NCI-H146 treated with DMSO at 0.1 percent for 48 hours (cell line): ENCODE measurements around the gene FOXD1.
"Not testable (repeated sequence)": the region's sequence is repeated elsewhere in the genome, so short reads cannot be mapped to it uniquely, and the experiment has no call there.

Experiments used
- DNase-seq: peaks from one replicate; lab custom pipeline; 2025; ENCODE audit not compliant: unreplicated experiment; lab: John Stamatoyannopoulos, UW

The FOXD1 gene

GRCh38 chr5:73417303-73418034 is 31.1 kb downstream of the FOXD1 start:
- no peak for DNase-seq

DNA sequence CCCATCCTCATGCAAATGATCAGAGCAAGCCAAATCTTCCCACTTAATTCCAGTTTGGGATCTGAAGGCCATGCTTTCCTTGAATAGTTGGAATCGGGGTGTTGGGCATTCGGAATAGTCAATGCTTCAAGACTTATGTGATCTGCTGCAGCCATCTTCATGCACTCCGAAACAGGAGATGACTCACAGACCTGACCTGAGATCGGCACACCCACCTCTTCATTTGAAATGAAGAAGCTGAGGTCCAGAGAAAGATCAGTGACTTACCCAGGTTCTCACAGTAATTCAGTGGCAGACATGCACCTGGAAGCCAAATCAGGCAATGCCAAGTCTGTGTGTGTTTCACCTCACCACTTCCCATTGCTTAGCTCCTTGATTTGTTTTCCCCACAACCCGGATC is 33.0 kb downstream of the FOXD1 start:
- no peak for DNase-seq

DNA sequence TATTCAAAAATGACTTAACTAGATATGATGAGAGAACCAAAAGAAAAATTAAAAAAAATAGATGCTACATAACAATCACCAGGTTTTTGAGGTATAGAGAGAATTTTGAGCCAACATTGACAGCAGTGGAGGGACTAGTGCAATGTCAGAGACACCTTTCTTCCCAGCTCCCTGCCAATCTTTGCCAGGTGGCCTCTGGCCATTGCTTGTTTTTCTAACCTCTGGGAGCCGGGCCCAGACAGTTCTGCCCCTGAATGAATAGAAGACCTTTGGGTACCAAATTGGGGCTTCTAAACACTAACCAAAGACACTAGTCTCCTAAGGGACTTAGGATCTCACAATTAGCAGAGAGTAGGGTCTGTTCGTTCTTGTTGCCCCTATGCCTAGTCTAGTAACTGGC is 33.4 kb downstream of the FOXD1 start:
- DNase-seq, result no peak

DNA sequence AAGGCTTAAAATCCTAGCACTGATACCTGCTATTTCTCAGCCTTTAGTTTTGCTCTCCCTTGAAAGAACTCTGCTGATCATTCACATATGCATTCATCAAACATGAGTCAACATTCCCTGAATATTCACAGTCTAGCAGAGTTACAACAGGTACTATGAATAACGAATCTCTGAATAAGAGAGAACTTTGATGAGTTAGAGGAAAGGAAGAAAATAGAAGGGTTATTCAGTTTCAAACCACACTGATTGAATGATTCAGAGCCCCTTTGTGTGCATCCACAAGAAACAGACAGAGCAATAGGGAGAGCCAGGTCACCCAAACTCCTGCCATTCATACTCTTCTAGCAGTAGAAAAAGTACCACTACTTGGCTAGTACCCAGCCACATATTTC is 36.0 kb downstream of the FOXD1 start:
- no peak for DNase-seq

DNA sequence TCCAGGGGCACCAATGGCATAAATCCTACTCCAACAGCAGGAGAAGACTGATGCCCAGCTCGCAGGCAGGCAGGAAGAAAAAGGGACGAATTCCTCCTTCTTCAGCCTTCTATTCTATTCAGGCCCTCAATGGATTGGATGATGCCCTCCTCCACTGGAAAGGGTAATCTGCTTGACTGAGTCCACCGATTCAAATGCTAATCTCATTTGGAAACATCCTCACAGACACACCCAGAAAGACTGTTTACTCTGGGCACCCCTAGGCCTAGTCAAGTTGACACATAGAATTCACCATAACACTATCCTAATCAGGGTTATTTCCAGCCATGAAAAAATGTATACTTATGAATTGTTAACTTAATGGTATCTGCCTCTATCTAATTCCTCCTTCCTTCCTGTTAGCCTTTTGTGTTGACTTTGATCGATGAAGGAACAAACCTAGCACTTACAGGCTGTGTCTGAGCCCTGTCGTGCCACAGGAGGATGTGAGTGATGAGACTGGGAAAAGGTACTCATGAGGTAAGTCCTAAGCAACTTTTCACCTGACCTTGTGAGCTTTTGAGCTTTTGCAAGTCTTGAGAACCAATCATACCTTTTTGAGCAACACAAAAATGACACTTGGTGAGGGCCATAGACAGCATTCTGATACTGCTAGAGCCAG is 36.5 kb downstream of the FOXD1 start:
- DNase-seq, result no peak

DNA sequence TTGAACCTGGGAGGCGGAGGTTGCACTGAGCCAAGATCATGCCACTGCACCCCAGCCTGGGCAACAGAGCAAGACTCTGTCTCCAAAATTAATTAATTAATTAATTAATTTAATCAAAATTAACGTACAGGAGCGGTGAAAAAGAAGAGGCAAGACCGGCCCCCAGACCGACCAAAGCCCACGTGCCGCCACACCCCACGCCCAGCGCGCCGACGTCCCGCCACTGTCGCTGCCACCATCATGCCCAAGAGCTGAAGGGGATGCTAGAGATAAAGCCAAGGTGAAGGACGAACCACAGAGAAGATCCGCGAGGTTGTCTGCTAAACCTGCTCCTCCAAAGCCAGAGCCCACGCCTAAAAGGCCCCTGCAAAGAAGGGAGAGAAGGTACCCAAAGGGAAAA is 38.6 kb downstream of the FOXD1 start:
- not testable (repeated sequence) for DNase-seq

GRCh38 chr5:73405691-73406090 is 42.9 kb downstream of the FOXD1 start:
- no peak for DNase-seq

DNA sequence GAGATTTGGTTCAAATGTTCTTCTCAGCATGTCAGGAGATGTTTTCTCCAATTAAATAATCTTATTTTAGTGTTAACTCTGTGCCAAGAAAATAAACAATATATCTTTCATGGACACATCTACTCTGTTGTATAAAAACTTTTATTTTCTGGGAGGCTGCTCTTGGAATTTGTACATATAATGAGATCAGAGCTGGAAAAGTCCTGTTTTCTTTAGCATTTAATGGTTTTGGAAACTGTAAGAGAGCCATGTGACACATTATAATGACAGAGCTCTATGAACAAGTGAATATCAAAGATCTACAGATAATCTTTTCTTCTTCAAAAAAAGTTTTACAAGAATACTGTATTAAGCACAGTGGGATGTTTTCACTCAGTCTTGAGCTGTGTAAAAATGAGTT is 48.8 kb downstream of the FOXD1 start:
- DNase-seq, result no peak
